Mucosa of descending colon (tissue), 3 donors: Measurements from ENCODE around the gene RPP30. TPM values are rescaled to one million over a fixed set of nuclear protein-coding genes. Genes with fewer than 3 reads are reported as not detected.
"Not testable (repeated sequence)": the region's sequence is repeated elsewhere in the genome, so short reads cannot be mapped to it uniquely, and the experiment has no call there.

Experiments used
- ATAC-seq: fragments of 200-7000 bp; cut with Tn5 transposase; one replicate; pipeline ENCODE4 v1.9.1; 2020; ENCODE audit warnings: mild to moderate bottlenecking, moderate library complexity
- DNase-seq, 3 donors: peaks; one replicate each; pipeline ENCODE4 v3.0.0-alpha.2; 2020
- H3K36me3 ChIP-seq: fragments of 200-600 bp; one replicate; pipeline ENCODE4 v1.8.0; 2021; ENCODE audit warnings: low read depth, mild to moderate bottlenecking
- H3K4me1 ChIP-seq: fragments of 200-600 bp; one replicate; pipeline ENCODE4 v1.8.0; 2021; ENCODE audit warnings: low read depth, mild to moderate bottlenecking
- H3K4me3 ChIP-seq: fragments of 200-600 bp; one replicate; pipeline ENCODE4 v1.8.0; 2021; ENCODE audit warnings: mild to moderate bottlenecking
- H3K9me3 ChIP-seq: fragments of 200-600 bp; one replicate; pipeline ENCODE4 v1.8.0; 2021; ENCODE audit warnings: mild to moderate bottlenecking
- CTCF ChIP-seq: fragments of 200-600 bp; IDR thresholded peaks from one replicate; pipeline ENCODE4 v1.8.0; 2022; ENCODE audit warnings: antibody characterized with exemption, mild to moderate bottlenecking
- intact Hi-C, 2 donors: fragments of 100-400 bp; cut with DNase I in 1 of 2; cut with micrococcal nuclease in 1 of 2; formaldehyde crosslinking; loops; one replicate each; pipeline versions ENCODE4 v1.11.0 to v1.11.1; 2022; cut with DNase I, micrococcal nuclease
- total RNA-seq, 3 donors: library from RNA; stranded (reverse); fragmentation: NEBNext Ultra II Directional in 2 of 3; extraction: Animal tissue kit (Norgen Biotek cat#: 25700) in 2 of 3; gene quantifications; one replicate each; pipeline versions ENCODE4 v1.2.1 to v1.2.4, GENCODE V29; 2021 to 2023
- donor health status: DM: no; HTN: no; CAD: no; lungs with moderate emphysema.
- donor health status: DM: no; HTN: no; CAD: no.
- donor health status: DM: no; HTN: yes; CAD: no.

Gene RPP30
- total RNA-seq, 3 donors from 2014 or later, result 20.6 to 25.1 (median 24.3) TPM

GRCh38 chr10:90888387-90888786 lies 16.6 kb downstream of the RPP30 start:
- DNase-seq (no peak), ATAC-seq (no peak)
- peaks cover 7% of the 10 kb centered on the region for H3K4me1 ChIP-seq
- intact Hi-C loops, result no loop called here
- TF ChIP-seq CTCF, result no peak
- H3K4me3 ChIP-seq, result no peak overlapping the region
- no peaks in the 10 kb centered on the region for H3K9me3 ChIP-seq
- no peaks in the 10 kb centered on the region for H3K36me3 ChIP-seq

- no peak for TF ChIP-seq CTCF
- ATAC-seq (no peak), DNase-seq (no peak)
- Histone ChIP-seq H3K36me3 (no peaks in the 10 kb centered on the region), H3K4me3 (no peak overlapping the region), H3K9me3 (no peaks in the 10 kb centered on the region), H3K4me1 (peaks cover 7% of the 10 kb centered on the region)
- intact Hi-C loops, result no loop called here
Measured at GRCh38 chr10:90889636-90890035, 17.9 kb downstream of the RPP30 start.

- DNase-seq (no peak), ATAC-seq (no peak)
- no peak for TF ChIP-seq CTCF
- H3K4me3 ChIP-seq, result no peak overlapping the region
- no peaks in the 10 kb centered on the region for H3K36me3 ChIP-seq
- intact Hi-C loops, result no loop called here
- no peaks in the 10 kb centered on the region for H3K9me3 ChIP-seq
- peaks cover 7% of the 10 kb centered on the region for H3K4me1 ChIP-seq
Measured at GRCh38 chr10:90890347-90890746, 18.6 kb downstream of the RPP30 start.

GRCh38 chr10:90893190-90893589 lies 21.4 kb downstream of the RPP30 start:
- intact Hi-C loops, result no loop called here
- Histone ChIP-seq H3K4me3 (no peak overlapping the region), H3K9me3 (no peaks in the 10 kb centered on the region), H3K4me1 (peaks cover under 1% of the 10 kb centered on the region), H3K36me3 (no peaks in the 10 kb centered on the region)
- TF ChIP-seq CTCF, result no peak
- ATAC-seq (no peak), DNase-seq (no peak)

- intact Hi-C loops, ATAC-seq, H3K4me3 ChIP-seq, H3K36me3 ChIP-seq, H3K4me1 ChIP-seq, DNase-seq, H3K9me3 ChIP-seq: not testable (repeated sequence)
Measured at GRCh38 chr10:90896916-90897315, 25.1 kb downstream of the RPP30 start.

GRCh38 chr10:90905925-90906324 lies 34.2 kb downstream of the RPP30 start:
- ATAC-seq (no peak), DNase-seq (no peak)
- intact Hi-C loops, result no loop called here
- Histone ChIP-seq H3K4me1 (no peaks in the 10 kb centered on the region), H3K4me3 (no peak overlapping the region), H3K36me3 (no peaks in the 10 kb centered on the region), H3K9me3 (no peaks in the 10 kb centered on the region)
- TF ChIP-seq CTCF, result no peak
